Measurements from ENCODE around the gene SH2D3C. TPM values are rescaled to one million over a fixed set of nuclear protein-coding genes. Genes with fewer than 3 reads are reported as not detected.

Gene SH2D3C
- total and polyA plus RNA-seq, 7 donors = 1.4 to 11.3 (median 5.0) TPM

GRCh38 chr9:127706836-127707241 is 71.6 kb downstream of the SH2D3C start, which contains the start of gene CFAP157:
CFAP157 (plus strand) TSS chr9:127706988; CDS start chr9:127707032, 44 bp downstream.
- intact Hi-C loops (cut with DNase I) = no loop called here
- no peak within 1 kb of the TSS for H3K27ac ChIP-seq
- H3K36me3 ChIP-seq = no peaks in the 10 kb centered on the region
- TF ChIP-seq CTCF (IDR thresholded peaks at IDR 0.05) (no peak), POLR2AphosphoS5 (IDR thresholded peaks at IDR 0.05) (no peak), POLR2A (IDR thresholded peaks at IDR 0.05) (no peak), EP300 (IDR thresholded peaks at IDR 0.05) (no peak)
- no peaks in the 10 kb centered on the region for H3K9me3 ChIP-seq
- no peaks in the 10 kb centered on the region for H3K27me3 ChIP-seq
- no peak for DNase-seq
- WGBS, 2 donors = 61 to 69% methylated on average over 11 of the region's 11 CpGs
- no peak within 1 kb of the TSS for H3K4me3 ChIP-seq
- no peaks in the 10 kb centered on the region for H3K4me1 ChIP-seq

- no peak overlapping the region for H3K27ac ChIP-seq
- no peaks in the 10 kb centered on the region for H3K4me1 ChIP-seq
- H3K4me3 ChIP-seq = no peak overlapping the region
- no peaks in the 10 kb centered on the region for H3K36me3 ChIP-seq
- no peak for TF ChIP-seq CTCF (IDR thresholded peaks at IDR 0.05)
- TF ChIP-seq POLR2A (IDR thresholded peaks at IDR 0.05) = no peak
- TF ChIP-seq EP300 (IDR thresholded peaks at IDR 0.05) = no peak
- no peak for TF ChIP-seq POLR2AphosphoS5 (IDR thresholded peaks at IDR 0.05)
- no peaks in the 10 kb centered on the region for H3K9me3 ChIP-seq
- 87 to 88% methylated on average over 12 of the region's 12 CpGs for WGBS, 2 donors
- no peaks in the 10 kb centered on the region for H3K27me3 ChIP-seq
- no peak for DNase-seq
- intact Hi-C loops (cut with DNase I) = no loop called here
Observed at GRCh38 chr9:127705577-127706379, 72.7 kb downstream of the SH2D3C start.

- H3K4me3 ChIP-seq = no peak overlapping the region
- TF ChIP-seq CTCF (IDR thresholded peaks at IDR 0.05) (no peak), EP300 (IDR thresholded peaks at IDR 0.05) (no peak), POLR2A (IDR thresholded peaks at IDR 0.05) (no peak), POLR2AphosphoS5 (IDR thresholded peaks at IDR 0.05) (no peak)
- H3K36me3 ChIP-seq = no peaks in the 10 kb centered on the region
- peaks cover 0 to 17% (median 7%) of the 10 kb centered on the region in 4 donors for H3K4me1 ChIP-seq
- no peaks in the 10 kb centered on the region for H3K9me3 ChIP-seq
- WGBS, 2 donors = 79 to 86% methylated on average over 9 of the region's 9 CpGs
- no peak overlapping the region for H3K27ac ChIP-seq
- DNase-seq = no peak
- no peaks in the 10 kb centered on the region for H3K27me3 ChIP-seq
- intact Hi-C loops (cut with DNase I) = no loop called here
Observed at GRCh38 chr9:127703289-127703946, 75.0 kb downstream of the SH2D3C start.

GRCh38 chr9:127700594-127701255 is 77.7 kb downstream of the SH2D3C start:
- H3K27ac ChIP-seq = peak overlapping the region in 1 of 4 donors; percentile 84
- no peaks in the 10 kb centered on the region for H3K9me3 ChIP-seq
- H3K27me3 ChIP-seq = no peaks in the 10 kb centered on the region
- H3K36me3 ChIP-seq = no peaks in the 10 kb centered on the region
- H3K4me3 ChIP-seq = no peak overlapping the region
- DNase-seq = no peak
- peaks cover 0 to 17% (median 7%) of the 10 kb centered on the region in 4 donors for H3K4me1 ChIP-seq
- intact Hi-C loops (cut with DNase I) = no loop called here
- TF ChIP-seq EP300 (IDR thresholded peaks at IDR 0.05) (no peak), CTCF (IDR thresholded peaks at IDR 0.05) (no peak), POLR2AphosphoS5 (IDR thresholded peaks at IDR 0.05) (no peak), POLR2A (IDR thresholded peaks at IDR 0.05) (no peak)
- 57 to 80% methylated on average over 5 of the region's 5 CpGs for WGBS, 2 donors

All from sigmoid colon (tissue), 7 donors.